Endometrial microvascular endothelial cells (primary cell): ENCODE measurements around the gene NTM. TPM values are rescaled to one million over a fixed set of nuclear protein-coding genes. Genes with fewer than 3 reads are reported as not detected.
"Not testable (repeated sequence)": the region's sequence is repeated elsewhere in the genome, so short reads cannot be mapped to it uniquely, and the experiment has no call there.

ENCODE experiments used
- in situ Hi-C: cut with HindIII; loops from 2 replicates; pipeline ENCODE4 v1.10.0; 2017; ENCODE audit warnings: low sequenced_read_pairs, low pct_unique_long_range_greater_than_20kb; ENCODE audit errors: inconsistent ontology term
- total RNA-seq: library from RNA; depleted of rRNA; stranded (reverse); fragments of >200 nt; gene quantifications from one replicate; pipeline ENCODE4 v1.2.3, GENCODE V29; 2015; ENCODE audit errors: inconsistent ontology term

Gene NTM
- total RNA-seq, 1 donor from 2014 or later = 4.3 TPM

GRCh38 chr11:131667566-131667965, 297.2 kb downstream of the NTM start:
- in situ Hi-C loops = no loop called here

- in situ Hi-C loops = no loop called here
Observed at GRCh38 chr11:131668500-131669400, 298.3 kb downstream of the NTM start.

- in situ Hi-C loops = no loop called here
Observed at GRCh38 chr11:131669401-131669780, 299.0 kb downstream of the NTM start.

GRCh38 chr11:131670876-131671275, 300.5 kb downstream of the NTM start:
- in situ Hi-C loops = no loop called here

GRCh38 chr11:131671320-131671719, 300.9 kb downstream of the NTM start:
- in situ Hi-C loops = no loop called here

- in situ Hi-C loops = no loop called here
Observed at GRCh38 chr11:131671734-131672133, 301.3 kb downstream of the NTM start.

GRCh38 chr11:131672191-131672590, 301.8 kb downstream of the NTM start:
- in situ Hi-C loops = no loop called here

GRCh38 chr11:131674051-131674755, 303.8 kb downstream of the NTM start:
- in situ Hi-C loops = no loop called here

GRCh38 chr11:131675121-131675888, 304.9 kb downstream of the NTM start:
- in situ Hi-C loops = no loop called here

GRCh38 chr11:131677828-131678470, 307.5 kb downstream of the NTM start:
- in situ Hi-C loops = no loop called here

GRCh38 chr11:131678658-131679340, 308.4 kb downstream of the NTM start:
- in situ Hi-C loops = no loop called here

- in situ Hi-C loops = not testable (repeated sequence)
Observed at GRCh38 chr11:131680448-131680847, 310.0 kb downstream of the NTM start.

- in situ Hi-C loops = no loop called here
Observed at GRCh38 chr11:131681920-131682319, 311.5 kb downstream of the NTM start.

- in situ Hi-C loops = no loop called here
Observed at GRCh38 chr11:131682373-131683015, 312.1 kb downstream of the NTM start.

- in situ Hi-C loops = no loop called here
Observed at GRCh38 chr11:131683131-131683530, 312.7 kb downstream of the NTM start.

GRCh38 chr11:131683666-131684065, 313.3 kb downstream of the NTM start:
- in situ Hi-C loops = no loop called here

GRCh38 chr11:131684111-131685060, 314.0 kb downstream of the NTM start:
- in situ Hi-C loops = no loop called here
